GM12872 (cell line): ENCODE results near the gene OLIG1.

ENCODE experiments used
- CTCF ChIP-seq: IDR thresholded peaks from 3 replicates; pipeline ENCODE4 v1.5.1; 2011; ENCODE audit warnings: low read depth, mild to moderate bottlenecking, low read length, moderate library complexity; ENCODE audit not compliant: insufficient read depth

The OLIG1 gene

GRCh38 chr21:33057385-33057940 is 12.5 kb upstream of the OLIG1 start:
- TF ChIP-seq CTCF = no peak

- no peak for TF ChIP-seq CTCF
Observed at GRCh38 chr21:33058527-33058926, 11.4 kb upstream of the OLIG1 start.

GRCh38 chr21:33058957-33059356 is 11.0 kb upstream of the OLIG1 start:
- TF ChIP-seq CTCF = no peak

GRCh38 chr21:33059380-33059841 is 10.5 kb upstream of the OLIG1 start:
- TF ChIP-seq CTCF = no peak

GRCh38 chr21:33061233-33061632 is 8.7 kb upstream of the OLIG1 start:
- TF ChIP-seq CTCF = no peak

GRCh38 chr21:33063375-33063883 is 6.5 kb upstream of the OLIG1 start:
- TF ChIP-seq CTCF = no peak

GRCh38 chr21:33063907-33064622 is 5.9 kb upstream of the OLIG1 start:
- no peak for TF ChIP-seq CTCF
